CD4-positive, alpha-beta memory T cell (primary cell): Measurements from ENCODE around the gene DOCK1. TPM values are rescaled to one million over a fixed set of nuclear protein-coding genes. Genes with fewer than 3 reads are reported as not detected.

Experiments
- CTCF ChIA-PET: fragments of 350-600 bp; sonication (Branson Sonifier 250); formaldehyde crosslinking; loops from one replicate; lab custom pipeline; 2021; ENCODE audit warnings: inconsistent platforms; ENCODE audit not compliant: partially characterized antibody; lab: Charles Lee
- POLR2A ChIA-PET: fragments of 350-600 bp; sonication (Branson Sonifier 250); formaldehyde crosslinking; loops from one replicate; lab custom pipeline; 2021; ENCODE audit not compliant: partially characterized antibody; lab: Charles Lee
- DNase-seq, 5 donors: peaks; one replicate each; pipeline versions ENCODE4 v3.0.0 to v3.0.0-alpha.2; 2020 to 2022; ENCODE audit warnings: mixed read lengths in 1 of 5
- H3K27ac ChIP-seq: one replicate; pipeline ENCODE4 v1.7.0; 2013; ENCODE audit warnings: low read depth, low read length
- H3K27me3 ChIP-seq: 2 replicates; pipeline ENCODE4 v1.7.0; 2013; ENCODE audit warnings: mild to moderate bottlenecking, low read length, moderate library complexity; ENCODE audit not compliant: insufficient read depth
- H3K36me3 ChIP-seq: 2 replicates; pipeline ENCODE4 v1.7.0; 2013; ENCODE audit warnings: mild to moderate bottlenecking, low read length, moderate library complexity; ENCODE audit not compliant: insufficient read depth
- H3K4me1 ChIP-seq: 2 replicates; pipeline ENCODE4 v1.7.0; 2013; ENCODE audit warnings: mild to moderate bottlenecking, low read length, moderate library complexity; ENCODE audit not compliant: insufficient read depth
- H3K4me3 ChIP-seq, 2 donors: one replicate each; pipeline ENCODE4 v1.7.0; 2013; ENCODE audit warnings: low read length in 2 of 2, mild to moderate bottlenecking in 1 of 2
- H3K9me3 ChIP-seq, 2 donors: one replicate each; pipeline ENCODE4 v1.7.0; 2013; ENCODE audit warnings: low read length in 2 of 2, control low read depth in 1 of 2; ENCODE audit not compliant: control insufficient read depth in 1 of 2
- H3K27ac Mint-ChIP-seq, 7 donors: one replicate each; pipeline ENCODE4 v1.8.0; 2020 to 2021; ENCODE audit warnings: mixed read lengths in 7 of 7, mild to moderate bottlenecking in 6 of 7, inconsistent platforms in 3 of 7, moderate library complexity in 3 of 7
- H3K27me3 Mint-ChIP-seq, 2 donors: one replicate each; pipeline ENCODE4 v1.8.0; 2020 to 2021; ENCODE audit warnings: mixed read lengths in 2 of 2
- H3K36me3 Mint-ChIP-seq, 2 donors: one replicate each; pipeline ENCODE4 v1.8.0; 2020 to 2021; ENCODE audit warnings: mixed read lengths in 2 of 2, inconsistent platforms in 1 of 2, mild to moderate bottlenecking in 1 of 2
- H3K4me1 Mint-ChIP-seq, 4 donors: one replicate each; pipeline ENCODE4 v1.8.0; 2020 to 2021; ENCODE audit warnings: mixed read lengths in 4 of 4, mild to moderate bottlenecking in 1 of 4
- H3K4me3 Mint-ChIP-seq, 8 donors: one replicate each; pipeline ENCODE4 v1.8.0; 2020 to 2021; ENCODE audit warnings: mixed read lengths in 8 of 8, mild to moderate bottlenecking in 7 of 8, moderate library complexity in 6 of 8, inconsistent platforms in 3 of 8
- H3K9me3 Mint-ChIP-seq, 8 donors: one replicate each; pipeline ENCODE4 v1.8.0; 2020 to 2021; ENCODE audit warnings: mixed read lengths in 8 of 8, mild to moderate bottlenecking in 5 of 8, inconsistent platforms in 3 of 8, moderate library complexity in 1 of 8
- intact Hi-C: fragments of 100-400 bp; cut with micrococcal nuclease; formaldehyde crosslinking; loops from one replicate; pipeline ENCODE4 v1.15.1; 2023
- polyA plus RNA-seq, 2 donors: library from polyadenylated mRNA; unstranded; fragments of 300-500 nt; fragmentation: Illumina TruSeq; gene quantifications; one replicate each; pipeline ENCODE4 v1.2.3, GENCODE V29; 2021
- total RNA-seq, 2 experiments: library from RNA; stranded (reverse); gene quantifications; one replicate each; pipeline ENCODE4 v1.2.3, GENCODE V29; 2021

Gene DOCK1
- total and polyA plus RNA-seq, 4 experiments from 2014 or later = 0.17 TPM; not detected in 2

DNA sequence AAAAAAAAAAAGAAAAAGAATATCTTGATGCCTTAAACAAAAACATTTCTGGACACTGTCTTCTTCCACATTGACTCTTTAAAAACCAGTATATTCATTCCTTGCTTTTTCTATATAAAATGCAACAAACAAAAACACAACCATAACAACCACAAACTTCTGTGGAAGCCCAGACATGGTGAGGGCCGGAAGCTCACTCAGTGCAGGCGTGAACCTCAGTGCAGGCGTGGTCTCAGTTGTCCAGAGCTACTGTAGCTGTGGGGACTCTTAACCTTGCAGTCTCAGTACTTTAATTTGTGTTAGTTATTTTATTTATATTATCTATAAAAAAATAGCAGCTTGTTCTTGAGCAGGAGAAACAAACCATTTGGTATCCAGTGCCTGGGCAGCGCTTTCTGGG is 131.8 kb downstream of the DOCK1 start:
- H3K4me3 Mint-ChIP-seq = no peak overlapping the region
- H3K4me3 ChIP-seq = no peak overlapping the region
- no peaks in the 10 kb centered on the region for H3K36me3 Mint-ChIP-seq
- H3K9me3 ChIP-seq = no peaks in the 10 kb centered on the region
- CTCF ChIA-PET = no interaction called here
- POLR2A ChIA-PET = no interaction called here
- H3K27ac Mint-ChIP-seq = no peak overlapping the region
- no peaks in the 10 kb centered on the region for H3K4me1 ChIP-seq
- H3K27ac ChIP-seq = no peak overlapping the region
- DNase-seq = no peak
- H3K9me3 Mint-ChIP-seq = peaks cover 0 to 4% (median 0%) of the 10 kb centered on the region in 8 donors
- H3K27me3 ChIP-seq = no peaks in the 10 kb centered on the region
- H3K4me1 Mint-ChIP-seq = no peaks in the 10 kb centered on the region
- intact Hi-C loops = no loop called here
- H3K36me3 ChIP-seq = no peaks in the 10 kb centered on the region
- H3K27me3 Mint-ChIP-seq = no peaks in the 10 kb centered on the region

DNA sequence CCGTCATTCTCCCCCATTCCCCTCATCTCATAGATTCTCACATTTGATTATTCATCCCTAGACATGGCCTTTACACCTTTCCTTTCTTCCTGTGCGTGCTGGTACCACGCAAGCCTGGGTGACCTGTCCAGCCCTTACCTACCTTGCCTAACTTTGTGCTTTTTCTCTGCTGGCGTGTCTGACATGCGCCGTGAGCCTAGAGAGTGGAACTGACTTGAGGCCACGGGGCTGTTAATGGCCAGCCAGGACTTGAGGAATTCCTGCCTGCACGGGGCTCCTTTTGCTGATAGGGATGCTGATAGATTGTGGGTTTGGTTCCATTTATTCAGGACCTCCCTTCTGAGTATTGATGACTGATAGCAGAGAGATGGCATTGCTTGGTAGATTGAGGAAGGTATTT is 134.2 kb downstream of the DOCK1 start:
- Histone ChIP-seq H3K27ac (no peak overlapping the region), H3K4me1 (no peaks in the 10 kb centered on the region), H3K36me3 (no peaks in the 10 kb centered on the region), H3K27me3 (no peaks in the 10 kb centered on the region), H3K9me3 (no peaks in the 10 kb centered on the region), H3K4me3 (no peak overlapping the region)
- Mint-ChIP-seq H3K4me1 (no peaks in the 10 kb centered on the region), H3K27ac (no peak overlapping the region), H3K36me3 (no peaks in the 10 kb centered on the region), H3K27me3 (no peaks in the 10 kb centered on the region), H3K9me3 (peaks cover 0 to 4% (median 0%) of the 10 kb centered on the region in 8 donors), H3K4me3 (no peak overlapping the region)
- DNase-seq = no peak
- intact Hi-C loops = no loop called here
- CTCF ChIA-PET = no interaction called here
- POLR2A ChIA-PET = no interaction called here

DNA sequence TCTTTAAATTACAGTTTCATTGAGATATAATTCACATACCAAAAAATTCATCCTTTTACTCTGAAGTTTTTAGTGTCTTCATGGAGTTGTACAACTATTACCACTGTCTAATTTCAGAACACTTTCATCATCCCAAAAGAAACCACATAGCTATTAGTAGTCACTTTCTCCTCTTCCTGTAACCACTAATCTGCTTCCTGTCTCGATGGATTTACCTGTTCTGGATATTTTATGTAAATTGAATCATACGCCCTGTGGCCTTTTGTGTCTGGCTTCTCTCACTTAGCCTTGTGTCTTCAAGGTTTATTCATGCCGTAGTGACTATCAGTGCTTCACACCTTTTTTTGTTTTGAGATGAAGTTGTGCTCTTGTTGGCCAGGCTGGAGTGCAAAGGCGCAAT is 135.5 kb downstream of the DOCK1 start:
- DNase-seq = no peak
- Histone ChIP-seq H3K4me3 (no peak overlapping the region), H3K27ac (no peak overlapping the region), H3K36me3 (no peaks in the 10 kb centered on the region), H3K9me3 (no peaks in the 10 kb centered on the region), H3K27me3 (no peaks in the 10 kb centered on the region), H3K4me1 (no peaks in the 10 kb centered on the region)
- intact Hi-C loops = no loop called here
- peaks cover 0 to 4% (median 0%) of the 10 kb centered on the region in 8 donors for H3K9me3 Mint-ChIP-seq
- ChIA-PET POLR2A (no interaction called here), CTCF (no interaction called here)
- no peak overlapping the region for H3K27ac Mint-ChIP-seq
- no peak overlapping the region for H3K4me3 Mint-ChIP-seq
- no peaks in the 10 kb centered on the region for H3K4me1 Mint-ChIP-seq
- H3K27me3 Mint-ChIP-seq = no peaks in the 10 kb centered on the region
- H3K36me3 Mint-ChIP-seq = no peaks in the 10 kb centered on the region

DNA sequence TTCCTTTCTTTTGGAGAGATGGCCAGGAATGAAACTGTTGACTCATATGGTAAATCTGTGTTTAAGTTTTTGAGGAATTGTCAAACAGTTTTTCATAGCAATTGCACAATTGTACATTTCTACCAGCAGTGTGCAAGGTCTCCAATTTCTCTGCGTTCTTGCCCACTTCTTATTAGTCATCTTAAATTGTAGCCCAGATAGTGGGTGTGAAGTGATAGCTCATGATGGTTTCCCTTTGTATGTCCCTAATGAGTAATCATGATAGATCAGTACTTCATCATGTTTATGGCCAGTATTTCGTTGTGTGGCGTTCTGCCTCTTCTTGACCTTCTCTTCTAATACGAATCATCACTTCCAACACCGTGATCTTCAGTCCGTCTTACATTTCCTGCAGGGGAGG is 136.3 kb downstream of the DOCK1 start:
- no peak overlapping the region for H3K27ac Mint-ChIP-seq
- intact Hi-C loops = no loop called here
- Histone ChIP-seq H3K4me3 (no peak overlapping the region), H3K36me3 (no peaks in the 10 kb centered on the region), H3K27me3 (no peaks in the 10 kb centered on the region), H3K4me1 (no peaks in the 10 kb centered on the region), H3K27ac (no peak overlapping the region), H3K9me3 (no peaks in the 10 kb centered on the region)
- H3K4me3 Mint-ChIP-seq = no peak overlapping the region
- no peaks in the 10 kb centered on the region for H3K36me3 Mint-ChIP-seq
- H3K9me3 Mint-ChIP-seq = peaks cover 0 to 1% (median 0%) of the 10 kb centered on the region in 8 donors
- no peak for DNase-seq
- POLR2A ChIA-PET = no interaction called here
- CTCF ChIA-PET = no interaction called here
- H3K4me1 Mint-ChIP-seq = no peaks in the 10 kb centered on the region
- no peaks in the 10 kb centered on the region for H3K27me3 Mint-ChIP-seq

DNA sequence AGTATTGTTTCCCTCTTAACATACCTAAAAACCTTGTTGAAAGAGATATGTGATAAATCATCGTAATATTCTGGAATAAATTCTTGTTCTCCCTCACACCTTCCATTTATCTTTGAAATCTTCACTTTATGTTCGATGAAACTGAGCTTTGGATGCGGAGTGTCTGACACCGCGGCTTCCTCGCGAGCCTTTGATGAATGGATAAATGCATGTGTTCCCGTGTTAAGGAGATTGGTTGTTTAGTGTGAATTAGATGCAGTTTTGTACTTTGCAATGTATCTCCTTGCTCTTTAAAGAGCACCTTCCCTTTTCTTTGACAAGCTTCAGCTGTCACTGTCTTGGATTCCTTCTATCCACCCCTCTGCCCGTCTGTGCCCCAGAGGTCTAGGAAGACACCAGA is 138.1 kb downstream of the DOCK1 start:
- Histone ChIP-seq H3K36me3 (no peaks in the 10 kb centered on the region), H3K4me3 (no peak overlapping the region), H3K27me3 (no peaks in the 10 kb centered on the region), H3K27ac (no peak overlapping the region), H3K4me1 (no peaks in the 10 kb centered on the region), H3K9me3 (no peaks in the 10 kb centered on the region)
- no peak for DNase-seq
- CTCF ChIA-PET = no interaction called here
- no peaks in the 10 kb centered on the region for H3K9me3 Mint-ChIP-seq
- no peaks in the 10 kb centered on the region for H3K27me3 Mint-ChIP-seq
- H3K4me1 Mint-ChIP-seq = no peaks in the 10 kb centered on the region
- intact Hi-C loops = no loop called here
- H3K27ac Mint-ChIP-seq = no peak overlapping the region
- no peaks in the 10 kb centered on the region for H3K36me3 Mint-ChIP-seq
- POLR2A ChIA-PET = no interaction called here
- no peak overlapping the region for H3K4me3 Mint-ChIP-seq

DNA sequence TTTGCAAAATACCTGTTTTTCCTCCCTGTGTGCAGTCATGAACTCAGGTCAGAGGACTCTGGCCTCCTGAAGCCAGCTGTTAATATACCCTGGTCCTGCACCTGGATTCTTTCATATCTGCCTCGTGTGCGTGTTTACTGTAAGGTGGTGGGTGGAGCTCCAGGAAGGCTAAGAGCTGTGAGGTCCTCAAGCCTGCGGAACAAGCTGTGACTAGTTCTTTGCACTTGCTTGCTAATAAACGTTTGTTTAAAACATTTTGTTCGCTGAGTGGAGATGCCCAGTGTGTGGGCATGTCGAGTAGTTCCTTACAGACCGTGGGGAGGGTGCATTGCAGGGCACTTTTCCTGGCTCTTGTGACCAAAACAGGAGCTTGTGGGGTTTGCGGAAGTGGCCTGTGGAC is 139.0 kb downstream of the DOCK1 start:
- intact Hi-C loops = no loop called here
- CTCF ChIA-PET = no interaction called here
- H3K9me3 Mint-ChIP-seq = no peaks in the 10 kb centered on the region

DNA sequence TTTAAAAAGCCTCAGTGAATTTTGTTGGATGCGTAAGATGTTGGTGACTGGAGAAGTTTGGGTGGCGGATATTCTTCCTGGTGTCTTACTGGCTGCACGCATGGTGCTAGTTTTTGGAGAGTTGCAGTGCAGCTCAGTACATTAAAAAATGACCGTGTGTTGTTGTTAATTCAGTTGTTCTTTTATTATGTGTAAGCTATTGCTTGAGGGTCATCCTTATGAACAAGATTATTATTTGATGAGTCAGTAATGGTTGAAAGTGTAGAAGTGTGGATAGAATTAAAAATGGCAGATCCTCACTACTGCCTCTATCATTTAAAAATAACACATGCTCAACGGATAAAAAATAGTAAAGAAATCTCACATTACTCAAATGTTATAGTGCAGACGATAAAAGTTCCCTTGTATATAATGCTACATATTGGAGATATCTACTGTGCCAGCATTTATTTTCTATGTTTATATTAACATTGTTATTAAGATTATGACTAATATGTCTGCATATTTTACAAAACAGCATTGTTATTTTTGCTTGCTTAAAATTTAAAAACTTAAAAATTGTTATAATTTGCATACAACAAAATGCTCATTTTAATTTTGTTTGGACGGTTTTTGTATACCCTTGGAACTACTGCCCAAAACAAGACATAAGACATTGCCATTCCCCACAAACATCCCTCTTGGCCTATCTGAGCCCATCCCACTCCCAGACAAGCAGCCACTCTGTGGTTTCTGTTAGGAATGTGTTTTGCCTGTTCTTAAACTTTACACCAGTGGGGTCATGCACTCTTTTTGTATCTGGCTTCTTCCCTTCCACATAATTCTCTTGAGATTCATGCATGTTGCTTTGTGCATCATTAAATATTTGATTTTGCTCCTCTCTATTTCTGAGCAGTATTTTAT is 142.0 kb downstream of the DOCK1 start:
- Mint-ChIP-seq H3K27me3 (no peaks in the 10 kb centered on the region), H3K36me3 (no peaks in the 10 kb centered on the region), H3K27ac (no peak overlapping the region), H3K9me3 (no peaks in the 10 kb centered on the region), H3K4me1 (no peaks in the 10 kb centered on the region), H3K4me3 (no peak overlapping the region)
- Histone ChIP-seq H3K36me3 (no peaks in the 10 kb centered on the region), H3K9me3 (no peaks in the 10 kb centered on the region), H3K4me1 (no peaks in the 10 kb centered on the region), H3K4me3 (no peak overlapping the region), H3K27ac (no peak overlapping the region), H3K27me3 (no peaks in the 10 kb centered on the region)
- ChIA-PET POLR2A (no interaction called here), CTCF (no interaction called here)
- DNase-seq = no peak
- intact Hi-C loops = no loop called here

More for the DNA sequence above, 139.0 kb downstream of the DOCK1 start:
- Histone ChIP-seq H3K36me3 (no peaks in the 10 kb centered on the region), H3K4me3 (no peak overlapping the region), H3K4me1 (no peaks in the 10 kb centered on the region), H3K27me3 (no peaks in the 10 kb centered on the region), H3K9me3 (no peaks in the 10 kb centered on the region), H3K27ac (no peak overlapping the region)
- H3K27ac Mint-ChIP-seq = no peak overlapping the region
- POLR2A ChIA-PET = no interaction called here
- H3K27me3 Mint-ChIP-seq = no peaks in the 10 kb centered on the region
- H3K4me3 Mint-ChIP-seq = no peak overlapping the region
- DNase-seq = no peak
- H3K4me1 Mint-ChIP-seq = no peaks in the 10 kb centered on the region
- H3K36me3 Mint-ChIP-seq = no peaks in the 10 kb centered on the region
